Measurements from ENCODE around the gene EPB41L1.

The EPB41L1 gene

GRCh38 chr20:36275441-36276189, 121.1 kb downstream of the EPB41L1 start:
- DNase-seq (ENCODE audit: low spot score), result peak; percentile 80

GRCh38 chr20:36277546-36277945, 123.0 kb downstream of the EPB41L1 start:
- no peak for DNase-seq (ENCODE audit: low spot score)

- DNase-seq (ENCODE audit: low spot score), result no peak
These were observed 124.8 kb downstream of the EPB41L1 start for GRCh38 chr20:36279362-36279761.

GRCh38 chr20:36279776-36280175, 125.2 kb downstream of the EPB41L1 start:
- no peak for DNase-seq (ENCODE audit: low spot score)

GRCh38 chr20:36281785-36282380, 127.3 kb downstream of the EPB41L1 start:
- DNase-seq (ENCODE audit: low spot score), result no peak

Data from SK-N-DZ (cell line).